Measurements from ENCODE around the gene CYLC2.

CYLC2 gene

GRCh38 chr9:102995033-102995432, at the start of gene CYLC2:
Gene CYLC2, plus strand, starts transcription at chr9:102995333. Its CDS starts 48 bp downstream, at chr9:102995381.
- DNase-seq = no peak

GRCh38 chr9:102950346-102950745, 44.8 kb upstream of the CYLC2 start:
- DNase-seq = no peak

- DNase-seq = no peak
Observed at GRCh38 chr9:102966999-102967398, 28.1 kb upstream of the CYLC2 start.

- no peak for DNase-seq
Observed at GRCh38 chr9:102967979-102968378, 27.2 kb upstream of the CYLC2 start.

GRCh38 chr9:102972780-102973179, 22.4 kb upstream of the CYLC2 start:
- no peak for DNase-seq

GRCh38 chr9:102974530-102974929, 20.6 kb upstream of the CYLC2 start:
- DNase-seq = no peak

GRCh38 chr9:102975251-102975650, 19.9 kb upstream of the CYLC2 start:
- no peak for DNase-seq

GRCh38 chr9:102985162-102985895, 9.8 kb upstream of the CYLC2 start:
- DNase-seq = no peak

GRCh38 chr9:102986425-102986824, 8.7 kb upstream of the CYLC2 start:
- DNase-seq = no peak

- no peak for DNase-seq
Observed at GRCh38 chr9:103003689-103004088, 8.6 kb downstream of the CYLC2 start.

- no peak for DNase-seq
Observed at GRCh38 chr9:103014242-103014641, 19.1 kb downstream of the CYLC2 start.

- no peak for DNase-seq
Observed at GRCh38 chr9:103025796-103026195, 30.7 kb downstream of the CYLC2 start.

- no peak for DNase-seq
Observed at GRCh38 chr9:103037508-103038477, 42.7 kb downstream of the CYLC2 start.

- no peak for DNase-seq
Observed at GRCh38 chr9:103041961-103042360, 46.8 kb downstream of the CYLC2 start.
